BLaER1 treated with 17β-estradiol and CSF1 and Interleukin-3, amounts not matched to agents 10 nM and 100 nM (cell line): ENCODE measurements around the gene TREM1.
"Not testable (repeated sequence)": the region's sequence is repeated elsewhere in the genome, so short reads cannot be mapped to it uniquely, and the experiment has no call there.

Experiments used
- H3K27ac ChIP-seq, 11 experiments: shearing (Covaris generic); formaldehyde crosslinking; 2 replicates each; pipeline ENCODE4 v1.8.1; 2022
- H3K27me3 ChIP-seq, 11 experiments: shearing (Covaris generic); formaldehyde crosslinking; 2 replicates each; pipeline ENCODE4 v1.8.1; 2022
- H3K36me3 ChIP-seq, 11 experiments: shearing (Covaris generic); formaldehyde crosslinking; 2 replicates each; pipeline ENCODE4 v1.8.1; 2022
- H3K4me1 ChIP-seq, 10 experiments: shearing (Covaris generic); formaldehyde crosslinking; 2 replicates each; pipeline ENCODE4 v1.8.1; 2022
- H3K4me2 ChIP-seq, 11 experiments: shearing (Covaris generic); formaldehyde crosslinking; 2 replicates each; pipeline ENCODE4 v1.8.1; 2022
- H3K4me3 ChIP-seq, 10 experiments: shearing (Covaris generic); formaldehyde crosslinking; 2 replicates each; pipeline ENCODE4 v1.8.1; 2022
- H3K9ac ChIP-seq, 11 experiments: shearing (Covaris generic); formaldehyde crosslinking; 2 replicates each; pipeline ENCODE4 v1.8.1; 2022
- H3K9me3 ChIP-seq, 11 experiments: shearing (Covaris generic); formaldehyde crosslinking; replicated peaks in 1 of 11; 2 replicates each; pipeline ENCODE4 v1.8.1; 2022
- H4K20me1 ChIP-seq, 11 experiments: shearing (Covaris generic); formaldehyde crosslinking; 2 replicates each; pipeline ENCODE4 v1.8.1; 2022
- Cebpa-rat ChIP-seq, 11 experiments: shearing (Covaris generic); IDR thresholded peaks; 2 replicates each; pipeline ENCODE4 v1.8.1; 2022

Gene TREM1

GRCh38 chr6:41247288-41247865 is 39.1 kb downstream of the TREM1 start:
- Histone ChIP-seq H3K4me1 (0 out of 20 replicates have a peak, but pooled peaks cover 0 to 5% (median 0%) of the 10 kb centered on the region in 10 experiments), H3K9me3 (peaks cover 0 to 10% (median 4%) of the 10 kb centered on the region in 11 experiments; a peak in 6 of 22 replicates), H4K20me1 (no peaks in the 10 kb centered on the region), H3K4me2 (no peak overlapping the region), H3K27ac (no peak overlapping the region), H3K9ac (no peak overlapping the region), H3K4me3 (no peak overlapping the region), H3K36me3 (0 out of 22 replicates have a peak, but pooled peaks cover 0 to 5% (median 0%) of the 10 kb centered on the region in 11 experiments), H3K27me3 (no peaks in the 10 kb centered on the region)
- no peak for TF ChIP-seq Cebpa-rat (IDR thresholded peaks at IDR 0.05)

DNA sequence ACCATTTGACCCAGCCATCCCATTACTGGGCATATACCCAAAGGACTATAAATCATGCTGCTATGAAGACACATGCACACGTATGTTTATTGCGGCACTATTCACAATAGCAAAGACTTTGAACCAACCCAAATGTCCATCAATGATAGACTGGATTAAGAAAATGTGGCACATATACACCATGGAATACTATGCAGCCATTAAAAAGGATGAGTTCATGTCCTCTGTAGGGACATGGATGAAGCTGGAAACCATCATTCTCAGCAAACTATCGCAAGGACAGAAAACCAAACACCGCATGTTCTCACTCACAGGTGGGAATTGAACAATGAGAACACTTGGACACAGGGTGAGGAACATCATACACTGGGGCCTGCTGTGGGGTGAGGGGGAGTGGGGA is 40.0 kb downstream of the TREM1 start:
- not testable (repeated sequence) for H3K27me3 ChIP-seq, H3K4me3 ChIP-seq, H3K9me3 ChIP-seq, H3K27ac ChIP-seq, H4K20me1 ChIP-seq, H3K36me3 ChIP-seq, H3K9ac ChIP-seq, H3K4me1 ChIP-seq, H3K4me2 ChIP-seq

- Histone ChIP-seq H3K4me2 (no peak overlapping the region), H3K4me3 (no peak overlapping the region), H3K36me3 (no peaks in the 10 kb centered on the region), H3K4me1 (peaks cover 0 to 2% (median 0%) of the 10 kb centered on the region in 10 experiments; a peak in 1 of 20 replicates), H4K20me1 (no peaks in the 10 kb centered on the region), H3K27ac (no peak overlapping the region), H3K9ac (no peak overlapping the region), H3K9me3 (peaks cover 0 to 4% (median 0%) of the 10 kb centered on the region in 11 experiments; a peak in 2 of 22 replicates), H3K27me3 (peaks cover 0 to 3% (median 0%) of the 10 kb centered on the region in 11 experiments; a peak in 2 of 22 replicates)
- TF ChIP-seq Cebpa-rat (IDR thresholded peaks at IDR 0.05): no peak
Measured at GRCh38 chr6:41239467-41240159, 46.9 kb downstream of the TREM1 start.

DNA sequence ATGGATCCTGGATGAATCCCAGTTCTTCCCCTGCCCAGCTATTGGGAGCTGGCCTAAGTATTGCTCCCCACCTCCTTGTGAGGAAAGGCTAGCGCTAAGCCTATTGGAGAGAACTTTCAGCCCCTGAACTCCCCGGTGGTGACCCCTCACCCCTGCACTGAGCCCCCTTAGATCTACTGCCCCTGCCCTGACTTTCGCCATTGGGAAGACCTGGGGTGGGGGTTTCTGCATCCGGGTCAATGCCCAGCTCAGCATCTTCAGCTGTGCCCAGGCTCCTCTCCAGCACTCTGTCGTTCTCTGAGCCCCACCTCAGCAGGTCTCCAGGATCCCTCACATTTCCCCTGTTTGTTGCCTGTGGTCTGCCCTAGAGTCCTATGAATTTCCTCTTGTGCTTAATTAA is 49.4 kb downstream of the TREM1 start:
- Histone ChIP-seq H3K4me3 (no peak overlapping the region), H3K9me3 (peaks cover 0 to 4% (median 0%) of the 10 kb centered on the region in 11 experiments; a peak in 2 of 22 replicates), H3K27me3 (peaks cover 0 to 3% (median 0%) of the 10 kb centered on the region in 11 experiments; a peak in 2 of 22 replicates), H3K4me1 (no peaks in the 10 kb centered on the region; a peak in 1 of 20 replicates), H3K27ac (no peak overlapping the region), H3K4me2 (no peak overlapping the region), H3K36me3 (no peaks in the 10 kb centered on the region), H3K9ac (no peak overlapping the region), H4K20me1 (no peaks in the 10 kb centered on the region)
- TF ChIP-seq Cebpa-rat (IDR thresholded peaks at IDR 0.05): no peak

GRCh38 chr6:41236276-41236675 is 50.2 kb downstream of the TREM1 start:
- TF ChIP-seq Cebpa-rat (IDR thresholded peaks at IDR 0.05): no peak
- Histone ChIP-seq H3K9ac (no peak overlapping the region), H3K9me3 (peaks cover 0 to 4% (median 0%) of the 10 kb centered on the region in 11 experiments; a peak in 2 of 22 replicates), H3K4me1 (no peaks in the 10 kb centered on the region; a peak in 1 of 20 replicates), H3K27me3 (peaks cover 0 to 3% (median 0%) of the 10 kb centered on the region in 11 experiments; a peak in 2 of 22 replicates), H3K4me3 (no peak overlapping the region), H4K20me1 (no peaks in the 10 kb centered on the region), H3K27ac (no peak overlapping the region), H3K36me3 (no peaks in the 10 kb centered on the region), H3K4me2 (no peak overlapping the region)

- no peaks in the 10 kb centered on the region for H3K9me3 ChIP-seq
- H3K36me3 ChIP-seq: no peaks in the 10 kb centered on the region
- H3K4me1 ChIP-seq: peaks cover 0 to 15% (median 0%) of the 10 kb centered on the region in 10 experiments; a peak in 8 of 20 replicates
- no peak overlapping the region for H3K27ac ChIP-seq
- no peak overlapping the region for H3K4me3 ChIP-seq
- no peaks in the 10 kb centered on the region for H3K27me3 ChIP-seq
- H4K20me1 ChIP-seq: no peaks in the 10 kb centered on the region
- no peak overlapping the region for H3K9ac ChIP-seq
- no peak overlapping the region for H3K4me2 ChIP-seq
- TF ChIP-seq Cebpa-rat (IDR thresholded peaks at IDR 0.05): no peak
Measured at GRCh38 chr6:41232667-41233066, 53.8 kb downstream of the TREM1 start.

DNA sequence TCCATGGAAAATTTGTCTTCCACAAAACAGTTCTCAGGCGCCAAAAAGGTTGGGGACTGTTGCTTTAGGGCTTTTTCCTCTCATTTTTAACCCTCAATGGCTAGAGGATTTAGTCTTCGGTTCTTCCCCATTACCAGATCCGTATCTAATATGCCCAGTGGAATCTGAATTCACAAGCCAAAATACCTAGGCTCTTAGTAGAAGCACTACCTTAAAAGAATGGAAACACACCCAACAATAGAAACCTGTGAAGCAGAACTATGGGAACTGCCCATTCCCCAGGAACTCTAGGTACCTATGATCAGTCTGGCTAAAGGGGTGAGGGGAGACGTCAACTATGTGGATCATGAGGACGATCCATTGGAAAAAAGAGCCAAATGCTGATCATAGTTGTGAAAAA is 55.2 kb downstream of the TREM1 start:
- no peaks in the 10 kb centered on the region for H3K36me3 ChIP-seq
- TF ChIP-seq Cebpa-rat (IDR thresholded peaks at IDR 0.05): no peak
- H3K4me1 ChIP-seq: peaks cover 0 to 15% (median 0%) of the 10 kb centered on the region in 10 experiments; a peak in 8 of 20 replicates
- H3K4me2 ChIP-seq: no peak overlapping the region
- no peak overlapping the region for H3K27ac ChIP-seq
- no peak overlapping the region for H3K4me3 ChIP-seq
- no peaks in the 10 kb centered on the region for H4K20me1 ChIP-seq
- H3K9me3 ChIP-seq: no peaks in the 10 kb centered on the region
- H3K27me3 ChIP-seq: no peaks in the 10 kb centered on the region
- no peak overlapping the region for H3K9ac ChIP-seq

GRCh38 chr6:41229721-41230120 is 56.8 kb downstream of the TREM1 start:
- peaks cover 0 to 18% (median 0%) of the 10 kb centered on the region in 10 experiments; a peak in 8 of 20 replicates for H3K4me1 ChIP-seq
- H3K27ac ChIP-seq: peak overlapping the region in 5 of 11 experiments; percentile 26 to 67 (median 35); a peak in 6 of 22 replicates

GRCh38 chr6:41228616-41229015 is 57.9 kb downstream of the TREM1 start:
- Histone ChIP-seq H3K9ac (peak overlapping the region in 1 of 11 experiments; percentile 42; a peak in 1 of 22 replicates), H3K9me3 (no peaks in the 10 kb centered on the region), H3K4me2 (peak overlapping the region in 5 of 11 experiments; percentile 3 to 58 (median 37); a peak in 7 of 22 replicates), H3K4me3 (no peak overlapping the region), H3K27ac (peak overlapping the region in 6 of 11 experiments; percentile 14 to 67 (median 32); a peak in 9 of 22 replicates), H4K20me1 (no peaks in the 10 kb centered on the region), H3K4me1 (peaks cover 0 to 19% (median 0%) of the 10 kb centered on the region in 10 experiments; a peak in 8 of 20 replicates), H3K27me3 (no peaks in the 10 kb centered on the region), H3K36me3 (no peaks in the 10 kb centered on the region)
- no peak for TF ChIP-seq Cebpa-rat (IDR thresholded peaks at IDR 0.05)

More at GRCh38 chr6:41229721-41230120, 56.8 kb downstream of the TREM1 start:
- no peak for TF ChIP-seq Cebpa-rat (IDR thresholded peaks at IDR 0.05)
- Histone ChIP-seq H3K36me3 (no peaks in the 10 kb centered on the region), H3K9ac (no peak overlapping the region), H3K9me3 (no peaks in the 10 kb centered on the region), H3K27me3 (no peaks in the 10 kb centered on the region), H3K4me2 (no peak overlapping the region), H3K4me3 (no peak overlapping the region), H4K20me1 (no peaks in the 10 kb centered on the region)
